Trophoblast cell (in vitro differentiated cells and primary cell): ENCODE data around the gene TBC1D7.
A peak's percentile ranks its signal among the peaks of the same experiment; 100 is the strongest.

ENCODE experiments used
- DNase-seq, 2 donors: peaks; one replicate each; pipeline ENCODE4 v3.0.0-alpha.2; 2016
- H2AFZ ChIP-seq: 2 replicates; pipeline ENCODE4 v1.6.1; 2013; ENCODE audit warnings: low read length, moderate library complexity, mild to moderate bottlenecking; ENCODE audit not compliant: insufficient read depth, poor library complexity
- H2AK5ac ChIP-seq: 2 replicates; pipeline ENCODE4 v1.6.1; 2013; ENCODE audit warnings: mild to moderate bottlenecking, low read length
- H2BK120ac ChIP-seq: 2 replicates; pipeline ENCODE4 v1.6.1; 2013; ENCODE audit warnings: low read length, mild to moderate bottlenecking, moderate library complexity; ENCODE audit not compliant: insufficient read depth, poor library complexity
- H2BK12ac ChIP-seq: 2 replicates; pipeline ENCODE4 v1.6.1; 2013; ENCODE audit warnings: mild to moderate bottlenecking, low read length, moderate library complexity
- H2BK5ac ChIP-seq: 2 replicates; pipeline ENCODE4 v1.6.1; 2013; ENCODE audit warnings: low read length, low read depth, moderate library complexity, mild to moderate bottlenecking; ENCODE audit not compliant: poor library complexity
- H3K14ac ChIP-seq: 2 replicates; pipeline ENCODE4 v1.6.1; 2013; ENCODE audit warnings: mild to moderate bottlenecking, low read length
- H3K18ac ChIP-seq: 2 replicates; pipeline ENCODE4 v1.6.1; 2013; ENCODE audit warnings: mild to moderate bottlenecking, low read length
- H3K23ac ChIP-seq: 2 replicates; pipeline ENCODE4 v1.6.1; 2013; ENCODE audit warnings: low read length
- H3K27ac ChIP-seq: 2 replicates; pipeline ENCODE4 v1.5.1; 2013; ENCODE audit warnings: low read depth, mild to moderate bottlenecking, inconsistent platforms, low read length, moderate library complexity
- H3K27me3 ChIP-seq: 2 replicates; pipeline ENCODE4 v1.6.1; 2013; ENCODE audit warnings: inconsistent platforms, mild to moderate bottlenecking, low read length, moderate library complexity; ENCODE audit not compliant: insufficient read depth
- H3K36me3 ChIP-seq, 2 experiments: 1 replicate in 1 of 2; 2 replicates in 1 of 2; pipeline ENCODE4 v1.6.1; 2013; ENCODE audit warnings: low read length in 2 of 2, mild to moderate bottlenecking in 2 of 2, moderate library complexity in 1 of 2; ENCODE audit not compliant: insufficient read depth in 2 of 2, control insufficient read depth in 1 of 2
- H3K4ac ChIP-seq: 2 replicates; pipeline ENCODE4 v1.6.1; 2013; ENCODE audit warnings: low read depth, mild to moderate bottlenecking, low read length, moderate library complexity
- H3K4me1 ChIP-seq, 2 experiments: 1 replicate in 1 of 2; 2 replicates in 1 of 2; pipeline ENCODE4 v1.6.1; 2013; ENCODE audit warnings: low read length in 2 of 2, mild to moderate bottlenecking in 2 of 2, moderate library complexity in 1 of 2; ENCODE audit not compliant: insufficient read depth in 2 of 2, control insufficient read depth in 1 of 2
- H3K4me2 ChIP-seq: 2 replicates; pipeline ENCODE4 v1.6.1; 2013; ENCODE audit warnings: inconsistent platforms, mild to moderate bottlenecking, low read length, moderate library complexity
- H3K4me3 ChIP-seq: 2 replicates; pipeline ENCODE4 v1.5.1; 2013; ENCODE audit warnings: mild to moderate bottlenecking, low read depth, low read length, inconsistent platforms
- H3K79me1 ChIP-seq: one replicate; pipeline ENCODE4 v1.6.1; 2013; ENCODE audit warnings: low read length
- H3K79me2 ChIP-seq: 2 replicates; pipeline ENCODE4 v1.6.1; 2013; ENCODE audit warnings: low read length, mild to moderate bottlenecking; ENCODE audit not compliant: control insufficient read depth, insufficient read depth, poor library complexity
- H3K9ac ChIP-seq: 2 replicates; pipeline ENCODE4 v1.6.1; 2013; ENCODE audit warnings: mild to moderate bottlenecking, low read length
- H3K9me3 ChIP-seq: 2 replicates; pipeline ENCODE4 v1.6.1; 2013; ENCODE audit warnings: low read depth, mild to moderate bottlenecking, control low read depth, inconsistent platforms, low read length; ENCODE audit not compliant: insufficient read depth
- H4K12ac ChIP-seq: 2 replicates; pipeline ENCODE4 v1.6.1; 2013; ENCODE audit warnings: low read depth, mild to moderate bottlenecking, low read length, moderate library complexity
- H4K8ac ChIP-seq: 2 replicates; pipeline ENCODE4 v1.6.1; 2013; ENCODE audit warnings: low read depth, mild to moderate bottlenecking, low read length, moderate library complexity
- H4K91ac ChIP-seq: one replicate; pipeline ENCODE4 v1.6.1; 2013; ENCODE audit warnings: low read depth, mild to moderate bottlenecking, low read length, moderate library complexity
- WGBS: extraction: QIAGEN DNeasy Blood & Tissue Kit; methylation state at CpG from one replicate; pipeline ENCODE4 v1.1.7; 2013; ENCODE audit warnings: missing lambda C conversion rate; ENCODE audit not compliant: insufficient read length, insufficient coverage; ENCODE audit errors: extremely low coverage; 5-methylcytosine and 5-hydroxymethylcytosine counted together

The TBC1D7 gene

DNA sequence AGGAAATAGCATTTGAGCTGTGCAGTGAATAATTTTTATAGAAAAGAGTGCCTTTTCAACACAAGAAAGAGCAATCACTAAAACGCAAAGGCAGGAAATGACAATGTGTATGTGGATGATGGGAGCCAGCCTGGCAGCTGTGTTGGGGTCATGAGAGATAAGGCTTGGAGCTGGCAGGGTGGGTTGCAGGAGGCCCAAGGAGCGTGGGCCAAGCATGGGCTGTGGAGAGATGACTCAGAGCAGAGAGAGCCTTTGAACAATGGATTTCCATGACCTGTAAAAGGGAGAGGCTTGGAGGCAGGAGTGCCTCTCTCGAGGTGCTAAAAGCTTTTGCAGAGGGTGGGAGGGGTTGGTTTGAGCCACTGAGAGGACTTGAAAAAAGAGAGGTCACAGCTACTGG, 6.6 kb upstream of the TBC1D7 start:
- Histone ChIP-seq H3K23ac (no peak overlapping the region), H3K4me3 (no peak overlapping the region), H3K18ac (no peak overlapping the region), H4K12ac (no peak overlapping the region), H3K27me3 (no peaks in the 10 kb centered on the region), H4K8ac (no peak overlapping the region), H2BK120ac (no peak overlapping the region), H3K9me3 (no peaks in the 10 kb centered on the region), H3K9ac (no peak overlapping the region), H3K4me1 (peaks cover 0 to 3% of the 10 kb centered on the region in 2 experiments), H2BK5ac (no peak overlapping the region), H3K14ac (no peak overlapping the region), H2AFZ (no peak overlapping the region), H2BK12ac (no peak overlapping the region), H3K27ac (no peak overlapping the region), H2AK5ac (no peak overlapping the region), H4K91ac (no peak overlapping the region), H3K79me2 (no peaks in the 10 kb centered on the region), H3K79me1 (no peaks in the 10 kb centered on the region), H3K4ac (no peak overlapping the region), H3K4me2 (no peak overlapping the region), H3K36me3 (no peaks in the 10 kb centered on the region)
- WGBS: no CpG with 5 or more reads among the region's 3 CpGs
- DNase-seq: no peak

DNA sequence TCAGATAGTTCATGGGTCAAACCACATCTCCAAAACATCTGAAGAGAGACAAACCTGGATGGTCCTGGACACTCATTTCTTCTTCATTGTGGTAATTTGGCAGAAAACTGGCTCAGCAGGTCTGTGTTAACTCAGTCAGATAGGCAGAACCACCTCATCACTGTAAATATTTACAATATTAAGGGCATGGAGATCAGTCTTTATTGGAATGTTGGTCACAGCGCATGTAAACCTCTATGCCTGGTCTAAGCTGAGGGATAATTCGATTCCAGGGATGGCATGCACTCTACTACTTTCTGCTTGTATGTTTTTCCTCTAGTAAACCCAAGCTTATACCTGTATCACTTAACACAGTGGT, 4.0 kb upstream of the TBC1D7 start:
- Histone ChIP-seq H3K79me2 (peaks cover 3% of the 10 kb centered on the region), H3K9me3 (no peaks in the 10 kb centered on the region), H4K8ac (no peak overlapping the region), H4K12ac (no peak overlapping the region), H3K23ac (no peak overlapping the region), H2BK120ac (no peak overlapping the region), H2AK5ac (no peak overlapping the region), H3K14ac (no peak overlapping the region), H3K36me3 (no peaks in the 10 kb centered on the region), H2BK12ac (no peak overlapping the region), H2BK5ac (no peak overlapping the region), H4K91ac (no peak overlapping the region), H3K4me3 (no peak overlapping the region), H3K4me2 (no peak overlapping the region), H3K4ac (no peak overlapping the region), H3K18ac (no peak overlapping the region), H2AFZ (no peak overlapping the region), H3K27ac (no peak overlapping the region), H3K9ac (no peak overlapping the region), H3K4me1 (peaks cover 0 to 3% of the 10 kb centered on the region in 2 experiments), H3K27me3 (no peaks in the 10 kb centered on the region), H3K79me1 (peaks cover 8% of the 10 kb centered on the region)
- WGBS: no CpG with 5 or more reads among the region's 2 CpGs
- DNase-seq: no peak

DNA sequence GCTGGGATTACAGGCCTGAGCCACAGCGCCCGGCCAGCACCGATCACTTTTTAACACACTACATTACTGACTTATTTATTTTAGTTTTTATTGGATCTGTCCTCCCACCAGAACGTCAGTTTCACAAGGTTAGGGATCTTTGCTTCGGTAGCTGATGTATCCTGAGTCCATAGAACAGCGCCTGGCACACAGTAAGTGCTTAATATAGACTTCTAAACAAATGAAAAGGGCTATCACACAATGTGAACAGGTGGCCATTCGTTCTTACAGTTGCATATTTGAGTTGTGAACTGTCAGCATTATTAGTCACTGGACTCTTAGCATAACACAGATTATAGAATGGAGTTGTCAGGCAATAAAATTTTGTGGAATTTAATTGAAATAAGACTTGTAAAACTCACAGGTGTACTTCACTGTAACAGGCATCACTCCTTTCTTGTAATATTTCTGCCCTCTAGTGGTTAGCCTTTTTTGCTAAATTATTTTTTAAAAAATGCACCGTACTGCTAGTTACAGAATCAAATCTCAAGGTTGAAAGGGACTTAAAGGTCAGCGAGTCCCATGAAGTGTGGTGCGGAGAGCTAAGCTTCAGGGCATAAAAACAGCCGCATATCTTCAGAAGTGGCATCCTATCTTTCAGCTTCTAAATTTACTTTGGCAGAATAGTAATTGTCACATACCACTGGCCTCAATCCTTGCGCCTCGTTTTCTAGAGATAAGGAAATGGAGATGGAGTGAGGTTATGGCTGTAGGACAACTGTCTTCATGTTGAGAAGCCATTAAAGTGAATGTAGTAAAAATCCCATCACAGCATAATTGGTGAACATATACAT, 3.4 kb upstream of the TBC1D7 start:
- Histone ChIP-seq H3K27me3 (no peaks in the 10 kb centered on the region), H2AK5ac (no peak overlapping the region), H3K79me2 (peaks cover 3% of the 10 kb centered on the region), H4K91ac (no peak overlapping the region), H3K9me3 (no peaks in the 10 kb centered on the region), H3K4me3 (no peak overlapping the region), H3K79me1 (peaks cover 8% of the 10 kb centered on the region), H3K23ac (no peak overlapping the region), H4K12ac (no peak overlapping the region), H2BK120ac (no peak overlapping the region), H3K4ac (no peak overlapping the region), H4K8ac (no peak overlapping the region), H3K14ac (no peak overlapping the region), H3K4me2 (no peak overlapping the region), H3K4me1 (peaks cover 0 to 3% of the 10 kb centered on the region in 2 experiments), H3K27ac (no peak overlapping the region), H2BK12ac (no peak overlapping the region), H3K9ac (no peak overlapping the region), H3K18ac (no peak overlapping the region), H2BK5ac (no peak overlapping the region), H2AFZ (no peak overlapping the region), H3K36me3 (no peaks in the 10 kb centered on the region)
- no CpG with 5 or more reads among the region's 13 CpGs for WGBS
- DNase-seq: peak in 1 of 2 donors; percentile 72

DNA sequence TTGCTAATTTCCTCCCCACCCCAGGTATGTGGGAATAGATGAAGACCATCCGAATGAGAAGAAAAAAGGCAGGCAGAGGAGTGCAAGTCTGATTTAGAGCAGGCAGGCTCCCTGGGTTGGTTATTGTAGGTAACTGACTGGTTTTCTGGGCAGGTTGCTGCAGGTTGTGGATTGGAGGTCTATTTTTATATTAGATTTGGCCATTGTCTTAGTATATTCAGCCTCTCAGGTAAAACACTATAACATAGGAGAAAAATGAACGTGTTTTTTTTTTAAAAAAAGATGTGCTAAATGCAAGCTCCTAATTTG, 492 bp upstream of the TBC1D7 start:
- no CpG with 5 or more reads among the region's 2 CpGs for WGBS

More for the DNA sequence above, 492 bp upstream of the TBC1D7 start:
- peak overlapping the region; percentile 27 for H2AFZ ChIP-seq
- no peaks in the 10 kb centered on the region for H3K27me3 ChIP-seq
- H3K18ac ChIP-seq: no peak overlapping the region
- peaks cover 8% of the 10 kb centered on the region for H3K79me1 ChIP-seq
- peak overlapping the region; percentile 70 for H3K14ac ChIP-seq
- peak overlapping the region; percentile 4 for H2BK5ac ChIP-seq
- H3K4ac ChIP-seq: no peak overlapping the region
- no peaks in the 10 kb centered on the region for H3K4me1 ChIP-seq
- H4K12ac ChIP-seq: peak overlapping the region; percentile 80
- peak overlapping the region; percentile 84 for H3K9ac ChIP-seq
- H3K27ac ChIP-seq: no peak overlapping the region
- H2BK120ac ChIP-seq: peak overlapping the region; percentile 3
- no peaks in the 10 kb centered on the region for H3K9me3 ChIP-seq
- no peak overlapping the region for H2AK5ac ChIP-seq
- H4K8ac ChIP-seq: peak overlapping the region; percentile 86
- no peak overlapping the region for H3K23ac ChIP-seq
- H4K91ac ChIP-seq: peak overlapping the region; percentile 36
- DNase-seq: no peak
- H3K4me3 ChIP-seq: peak overlapping the region; percentile 87
- H2BK12ac ChIP-seq: no peak overlapping the region
- peaks cover 7 to 9% of the 10 kb centered on the region in 2 experiments for H3K36me3 ChIP-seq
- peak overlapping the region; percentile 71 for H3K4me2 ChIP-seq
- H3K79me2 ChIP-seq: peaks cover 3% of the 10 kb centered on the region
